ENCODE results near the gene PARP16.
"Not testable (repeated sequence)": the region's sequence is repeated elsewhere in the genome, so short reads cannot be mapped to it uniquely, and the experiment has no call there.

The PARP16 gene

GRCh38 chr15:65236443-65236842 lies 50.2 kb downstream of the PARP16 start:
- not testable (repeated sequence) for H3K4me1 ChIP-seq (ENCODE audit: control insufficient read depth in 1 of 2, insufficient read depth in 2 of 2, low read length in 2 of 2); H3K27me3 ChIP-seq (ENCODE audit: insufficient read depth, low read length); H3K4me2 ChIP-seq (ENCODE audit: low read length); H2BK120ac ChIP-seq (ENCODE audit: insufficient read depth, low read length, poor library complexity); H3K4me3 ChIP-seq (ENCODE audit: low read depth, low read length); H3K18ac ChIP-seq (ENCODE audit: low read length); H2BK5ac ChIP-seq (ENCODE audit: low read depth, low read length, poor library complexity); H3K9ac ChIP-seq (ENCODE audit: low read length); H2AFZ ChIP-seq (ENCODE audit: insufficient read depth, low read length, poor library complexity); H4K12ac ChIP-seq (ENCODE audit: low read depth, low read length); H3K4ac ChIP-seq (ENCODE audit: low read depth, low read length); H2AK5ac ChIP-seq (ENCODE audit: low read length); H2BK12ac ChIP-seq (ENCODE audit: low read length); H3K9me3 ChIP-seq (ENCODE audit: insufficient read depth, low read depth, low read length); H4K91ac ChIP-seq (ENCODE audit: low read depth, low read length); DNase-seq; H3K79me1 ChIP-seq (ENCODE audit: low read length); H3K14ac ChIP-seq (ENCODE audit: low read length); H3K23ac ChIP-seq (ENCODE audit: low read length); H4K8ac ChIP-seq (ENCODE audit: low read depth, low read length); H3K79me2 ChIP-seq (ENCODE audit: control insufficient read depth, insufficient read depth, low read length, poor library complexity); H3K27ac ChIP-seq (ENCODE audit: low read depth, low read length); H3K36me3 ChIP-seq (ENCODE audit: control insufficient read depth in 1 of 2, insufficient read depth in 2 of 2, low read length in 2 of 2)
- no CpG with 5 or more reads among the region's 8 CpGs for WGBS (ENCODE audit: extremely low coverage, insufficient coverage, insufficient read length)

DNA sequence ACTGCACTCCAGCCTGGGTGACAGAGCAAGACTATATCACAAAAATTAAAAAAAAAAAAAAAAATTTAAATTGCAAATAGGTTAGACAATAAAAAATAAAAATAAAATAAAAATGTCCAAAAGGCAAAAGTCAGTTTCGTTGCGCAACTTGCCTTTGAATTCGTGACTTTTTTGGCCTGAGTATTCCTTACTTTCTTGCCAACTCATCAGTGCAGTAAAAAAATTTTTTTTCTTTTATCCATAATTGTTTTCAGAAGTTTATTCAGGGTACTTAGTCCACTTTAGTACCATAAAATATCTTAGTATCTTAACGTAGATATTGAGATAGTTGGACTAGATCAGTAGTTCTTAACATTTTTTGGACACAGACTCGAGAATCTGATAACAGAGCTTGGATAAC lies 53.0 kb downstream of the PARP16 start:
- WGBS (ENCODE audit: extremely low coverage, insufficient coverage, insufficient read length) = no CpG with 5 or more reads among the region's 5 CpGs
- Histone ChIP-seq H3K9ac (ENCODE audit: low read length) (no peak overlapping the region), H3K79me1 (ENCODE audit: low read length) (no peaks in the 10 kb centered on the region)

DNA sequence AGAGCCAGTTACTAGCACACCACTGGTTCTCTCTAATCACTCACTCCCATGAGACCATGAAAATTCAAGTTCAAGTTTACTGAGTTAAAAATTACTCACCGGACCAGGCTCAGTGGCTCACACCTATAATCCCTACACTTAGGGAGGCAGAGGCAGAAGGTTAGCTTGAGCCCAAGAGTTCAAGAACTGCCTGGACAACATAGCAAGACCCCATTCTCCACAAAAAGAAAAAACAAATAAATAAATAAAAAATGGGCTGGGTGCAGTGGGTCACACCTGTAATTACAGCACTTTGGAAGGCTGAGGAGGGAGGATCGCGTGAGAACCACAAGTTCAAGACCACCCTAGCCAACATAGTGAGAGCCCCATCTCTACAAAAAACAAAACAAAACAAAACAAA lies 54.2 kb downstream of the PARP16 start:
- no CpG with 5 or more reads among the region's 3 CpGs for WGBS (ENCODE audit: extremely low coverage, insufficient coverage, insufficient read length)
- Histone ChIP-seq H3K4me2 (ENCODE audit: low read length) (no peak overlapping the region), H3K14ac (ENCODE audit: low read length) (no peak overlapping the region), H4K12ac (ENCODE audit: low read depth, low read length) (no peak overlapping the region), H3K79me1 (ENCODE audit: low read length) (no peaks in the 10 kb centered on the region), H3K36me3 (ENCODE audit: control insufficient read depth in 1 of 2, insufficient read depth in 2 of 2, low read length in 2 of 2) (no peaks in the 10 kb centered on the region), H3K27me3 (ENCODE audit: insufficient read depth, low read length) (no peaks in the 10 kb centered on the region), H2BK12ac (ENCODE audit: low read length) (no peak overlapping the region), H3K79me2 (ENCODE audit: control insufficient read depth, insufficient read depth, low read length, poor library complexity) (no peaks in the 10 kb centered on the region), H3K18ac (ENCODE audit: low read length) (no peak overlapping the region), H3K9ac (ENCODE audit: low read length) (no peak overlapping the region), H4K8ac (ENCODE audit: low read depth, low read length) (no peak overlapping the region), H3K4me3 (ENCODE audit: low read depth, low read length) (no peak overlapping the region), H3K4me1 (ENCODE audit: control insufficient read depth in 1 of 2, insufficient read depth in 2 of 2, low read length in 2 of 2) (no peaks in the 10 kb centered on the region), H3K4ac (ENCODE audit: low read depth, low read length) (no peak overlapping the region), H2BK120ac (ENCODE audit: insufficient read depth, low read length, poor library complexity) (no peak overlapping the region), H2AFZ (ENCODE audit: insufficient read depth, low read length, poor library complexity) (no peak overlapping the region), H3K9me3 (ENCODE audit: insufficient read depth, low read depth, low read length) (no peaks in the 10 kb centered on the region), H3K27ac (ENCODE audit: low read depth, low read length) (no peak overlapping the region), H4K91ac (ENCODE audit: low read depth, low read length) (no peak overlapping the region), H3K23ac (ENCODE audit: low read length) (no peak overlapping the region), H2AK5ac (ENCODE audit: low read length) (no peak overlapping the region), H2BK5ac (ENCODE audit: low read depth, low read length, poor library complexity) (no peak overlapping the region)
- no peak for DNase-seq

More for the DNA sequence above, 53.0 kb downstream of the PARP16 start:
- H3K4me1 ChIP-seq (ENCODE audit: control insufficient read depth in 1 of 2, insufficient read depth in 2 of 2, low read length in 2 of 2) = no peaks in the 10 kb centered on the region
- no peaks in the 10 kb centered on the region for H3K79me2 ChIP-seq (ENCODE audit: control insufficient read depth, insufficient read depth, low read length, poor library complexity)
- DNase-seq = no peak
- no peak overlapping the region for H4K8ac ChIP-seq (ENCODE audit: low read depth, low read length)
- H3K9me3 ChIP-seq (ENCODE audit: insufficient read depth, low read depth, low read length) = no peaks in the 10 kb centered on the region
- H2AFZ ChIP-seq (ENCODE audit: insufficient read depth, low read length, poor library complexity) = no peak overlapping the region
- no peaks in the 10 kb centered on the region for H3K36me3 ChIP-seq (ENCODE audit: control insufficient read depth in 1 of 2, insufficient read depth in 2 of 2, low read length in 2 of 2)
- no peak overlapping the region for H3K23ac ChIP-seq (ENCODE audit: low read length)
- no peak overlapping the region for H4K91ac ChIP-seq (ENCODE audit: low read depth, low read length)
- H3K4ac ChIP-seq (ENCODE audit: low read depth, low read length) = no peak overlapping the region
- no peak overlapping the region for H3K14ac ChIP-seq (ENCODE audit: low read length)
- H2BK120ac ChIP-seq (ENCODE audit: insufficient read depth, low read length, poor library complexity) = no peak overlapping the region
- H2BK5ac ChIP-seq (ENCODE audit: low read depth, low read length, poor library complexity) = no peak overlapping the region
- H3K27me3 ChIP-seq (ENCODE audit: insufficient read depth, low read length) = no peaks in the 10 kb centered on the region
- H2AK5ac ChIP-seq (ENCODE audit: low read length) = no peak overlapping the region
- no peak overlapping the region for H3K4me3 ChIP-seq (ENCODE audit: low read depth, low read length)
- no peak overlapping the region for H2BK12ac ChIP-seq (ENCODE audit: low read length)
- no peak overlapping the region for H3K4me2 ChIP-seq (ENCODE audit: low read length)
- no peak overlapping the region for H3K18ac ChIP-seq (ENCODE audit: low read length)
- H3K27ac ChIP-seq (ENCODE audit: low read depth, low read length) = no peak overlapping the region
- no peak overlapping the region for H4K12ac ChIP-seq (ENCODE audit: low read depth, low read length)

GRCh38 chr15:65231306-65231705 lies 55.4 kb downstream of the PARP16 start:
- Histone ChIP-seq H3K79me1 (ENCODE audit: low read length) (no peaks in the 10 kb centered on the region), H3K27ac (ENCODE audit: low read depth, low read length) (no peak overlapping the region), H2AK5ac (ENCODE audit: low read length) (no peak overlapping the region), H3K23ac (ENCODE audit: low read length) (no peak overlapping the region), H2AFZ (ENCODE audit: insufficient read depth, low read length, poor library complexity) (no peak overlapping the region), H2BK12ac (ENCODE audit: low read length) (no peak overlapping the region), H4K91ac (ENCODE audit: low read depth, low read length) (no peak overlapping the region), H3K18ac (ENCODE audit: low read length) (no peak overlapping the region), H2BK120ac (ENCODE audit: insufficient read depth, low read length, poor library complexity) (no peak overlapping the region), H3K4me1 (ENCODE audit: control insufficient read depth in 1 of 2, insufficient read depth in 2 of 2, low read length in 2 of 2) (no peaks in the 10 kb centered on the region), H3K79me2 (ENCODE audit: control insufficient read depth, insufficient read depth, low read length, poor library complexity) (no peaks in the 10 kb centered on the region), H3K36me3 (ENCODE audit: control insufficient read depth in 1 of 2, insufficient read depth in 2 of 2, low read length in 2 of 2) (no peaks in the 10 kb centered on the region), H3K4me3 (ENCODE audit: low read depth, low read length) (no peak overlapping the region), H3K14ac (ENCODE audit: low read length) (no peak overlapping the region), H4K8ac (ENCODE audit: low read depth, low read length) (no peak overlapping the region), H4K12ac (ENCODE audit: low read depth, low read length) (no peak overlapping the region), H3K4me2 (ENCODE audit: low read length) (no peak overlapping the region), H3K27me3 (ENCODE audit: insufficient read depth, low read length) (no peaks in the 10 kb centered on the region), H3K4ac (ENCODE audit: low read depth, low read length) (no peak overlapping the region), H3K9ac (ENCODE audit: low read length) (no peak overlapping the region), H2BK5ac (ENCODE audit: low read depth, low read length, poor library complexity) (no peak overlapping the region), H3K9me3 (ENCODE audit: insufficient read depth, low read depth, low read length) (no peaks in the 10 kb centered on the region)
- no peak for DNase-seq
- WGBS (ENCODE audit: extremely low coverage, insufficient coverage, insufficient read length) = no CpG with 5 or more reads among the region's 10 CpGs
